B cell (primary cell): Measurements from ENCODE around the gene SPECC1.

Experiments used
- CTCF ChIP-seq: fragments of 200-600 bp; IDR thresholded peaks from one replicate; pipeline ENCODE4 v1.8.0; 2022; ENCODE audit warnings: antibody characterized with exemption, mild to moderate bottlenecking
- EZH2 ChIP-seq: IDR thresholded peaks from 2 replicates; pipeline ENCODE4 v1.6.1; 2012; ENCODE audit warnings: borderline replicate concordance, low read depth, mild to moderate bottlenecking, moderate library complexity, low read length; ENCODE audit not compliant: insufficient read depth, poor library complexity, severe bottlenecking

GRCh38 chr17:20284570-20285295 lies 275.6 kb downstream of the SPECC1 start:
- no peak for TF ChIP-seq EZH2
- no peak for TF ChIP-seq CTCF
